ENCODE measurements around the gene PRMT9.
A peak's percentile ranks its signal among the peaks of the same experiment; 100 is the strongest.

PRMT9 gene

DNA sequence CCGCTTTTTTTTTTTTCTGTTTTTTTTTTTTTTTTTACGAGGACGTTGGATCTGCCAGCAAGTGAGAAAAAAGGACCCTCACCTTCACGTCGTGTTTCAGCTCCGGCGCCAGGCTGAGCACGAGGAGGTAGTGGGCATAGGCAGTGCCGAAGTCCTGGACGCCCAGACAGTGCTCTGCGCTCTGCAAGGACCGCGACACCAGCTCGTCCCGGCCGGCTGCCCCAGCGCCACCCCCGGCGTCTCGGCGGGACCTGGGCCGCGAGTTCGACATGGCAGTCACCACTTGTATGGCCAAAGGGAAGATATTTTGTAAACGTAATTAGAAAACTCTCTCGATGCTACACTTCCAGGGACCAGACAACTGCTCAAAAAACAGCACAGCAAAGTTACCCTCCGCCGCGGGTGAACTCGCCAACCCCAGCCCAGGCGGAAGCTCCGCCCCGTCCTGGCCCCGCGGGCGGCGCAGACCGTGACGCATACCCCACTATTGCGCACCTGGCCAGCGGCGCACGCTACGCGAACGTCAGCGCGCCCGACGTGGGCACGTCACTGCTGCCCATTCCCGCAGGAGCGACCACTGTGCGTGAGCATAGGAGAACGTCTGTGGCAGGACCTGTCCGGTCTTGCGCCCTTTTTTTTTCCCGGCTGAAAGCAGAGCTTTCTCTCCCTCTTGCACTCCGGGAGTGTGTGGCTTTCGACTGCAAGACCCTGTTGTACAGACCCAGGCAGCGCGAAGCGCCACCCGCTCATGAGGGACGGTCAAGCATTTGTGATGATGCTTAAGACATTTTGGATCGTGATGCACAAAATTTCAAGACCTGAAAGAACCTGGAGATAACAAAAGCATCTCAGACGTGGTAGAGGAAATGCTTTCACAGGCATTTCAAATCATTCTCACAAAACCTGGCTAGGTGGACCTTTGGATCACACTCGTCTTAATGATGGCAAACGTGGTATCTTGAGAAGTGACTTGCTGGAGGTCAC is at the start of gene PRMT9:
Gene PRMT9 (minus strand): TSS at position 447 of the 984 bp plus-strand sequence. CDS start 176 bp downstream, at position 271.
- peak; percentile 89 for DNase-seq

- no peak for DNase-seq
These were observed 48.7 kb upstream of the PRMT9 start for GRCh38 chr4:147732518-147733235.

GRCh38 chr4:147731580-147732517 is 47.9 kb upstream of the PRMT9 start, which contains the start of gene ARHGAP10:
TSS of gene ARHGAP10 (plus strand) at chr4:147732088. CDS start at chr4:147732302, 214 bp downstream.
- DNase-seq, result peak; percentile 66

- DNase-seq, result no peak
These were observed 46.4 kb upstream of the PRMT9 start for GRCh38 chr4:147730333-147730732.

DNA sequence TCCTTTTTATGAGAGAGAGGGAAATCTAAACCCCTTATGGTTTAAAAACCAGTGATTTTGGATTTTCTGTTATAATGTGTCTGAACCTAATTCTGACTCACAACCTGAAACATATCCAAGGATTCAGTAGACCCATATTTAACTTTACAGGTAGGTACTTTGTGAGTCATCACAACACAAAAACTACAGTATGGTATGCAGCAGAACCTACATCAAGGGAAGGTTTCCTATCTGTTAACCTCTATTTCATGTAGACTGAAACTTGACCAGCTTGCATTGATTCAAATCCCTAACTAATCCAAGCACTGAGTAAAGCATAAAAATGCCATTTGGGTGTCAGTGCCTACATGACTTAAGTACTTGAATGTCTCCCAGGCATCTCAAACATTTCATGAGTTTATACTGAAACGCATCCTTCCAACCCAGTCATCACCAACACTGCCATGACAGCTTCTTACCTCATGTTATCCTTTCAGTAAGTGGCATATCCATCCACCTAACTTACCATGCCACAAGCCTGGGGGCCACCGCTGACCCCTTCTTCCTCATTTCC is 43.6 kb upstream of the PRMT9 start:
- no peak for DNase-seq

DNA sequence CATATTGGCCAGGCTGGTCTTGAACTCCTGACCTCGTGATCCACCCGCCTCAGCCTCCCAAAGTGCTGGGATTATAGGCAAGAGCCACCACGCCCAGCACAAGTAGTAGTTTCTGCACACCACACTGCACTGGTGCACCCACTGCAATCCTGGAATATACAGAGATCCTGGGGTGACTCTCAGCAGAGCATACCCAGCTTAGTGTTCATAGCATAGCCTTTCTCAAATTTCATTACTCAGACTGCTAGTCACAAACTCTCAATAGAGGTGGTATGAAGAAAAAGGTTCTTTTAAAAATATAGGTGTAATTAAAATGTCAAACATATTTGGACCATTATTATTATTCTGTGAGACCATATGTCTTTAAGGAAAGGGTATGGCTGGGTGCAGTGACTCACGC is 41.7 kb upstream of the PRMT9 start:
- no peak for DNase-seq

DNA sequence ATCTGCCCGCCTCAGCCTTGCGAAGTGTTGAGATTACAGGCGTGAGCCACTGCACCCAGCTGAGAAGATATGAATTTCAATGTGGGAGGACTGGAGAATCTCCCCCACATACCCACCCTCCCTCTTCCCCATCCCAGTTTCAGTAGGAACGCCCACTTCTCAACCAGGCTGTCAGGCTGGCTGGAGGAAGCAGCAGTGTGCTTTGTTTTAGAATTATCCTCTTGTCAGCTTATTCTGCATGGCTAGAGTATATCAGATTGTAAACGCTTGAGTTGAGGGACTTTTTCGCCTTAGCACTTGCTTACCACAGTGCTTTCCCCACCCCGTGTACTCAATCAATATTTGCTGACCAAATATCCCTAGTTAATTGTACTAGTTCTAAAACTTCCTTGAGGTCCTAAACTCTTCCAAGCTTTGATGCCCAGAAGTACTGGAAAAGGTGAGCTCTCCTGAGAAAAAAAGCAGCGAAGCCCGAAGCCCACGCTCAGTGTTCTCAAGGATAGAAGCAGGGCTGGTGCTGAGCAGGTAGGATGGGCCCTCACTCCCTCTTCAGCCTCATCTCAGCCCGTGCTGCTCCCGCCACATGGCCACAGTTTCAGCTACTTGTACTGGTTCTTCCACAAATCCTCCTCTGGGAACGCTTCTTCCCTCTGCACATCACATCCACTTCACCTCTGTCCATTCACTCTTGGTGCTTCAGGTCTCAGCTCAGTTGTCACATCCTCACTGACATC is 40.7 kb upstream of the PRMT9 start:
- no peak for DNase-seq

DNA sequence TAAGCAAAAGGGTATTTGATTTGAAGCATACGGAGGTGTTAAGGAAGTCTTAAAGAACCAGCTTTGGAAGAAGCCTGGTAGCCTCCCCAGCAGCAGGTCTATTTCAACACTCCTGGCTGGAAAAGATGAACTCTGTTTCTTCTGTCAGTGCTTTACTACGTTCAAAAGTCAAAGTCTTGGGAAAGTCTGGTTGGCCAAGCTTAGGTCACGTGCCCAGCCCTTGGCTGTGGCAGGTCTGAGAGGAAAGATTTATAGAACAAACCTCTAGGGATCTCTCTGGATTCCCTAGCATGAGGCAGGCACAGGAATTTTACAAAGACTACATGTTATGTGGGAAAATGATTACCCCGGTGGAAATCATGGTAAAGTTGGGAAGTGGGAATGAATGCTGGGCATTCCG is 39.4 kb upstream of the PRMT9 start:
- DNase-seq, result no peak

DNA sequence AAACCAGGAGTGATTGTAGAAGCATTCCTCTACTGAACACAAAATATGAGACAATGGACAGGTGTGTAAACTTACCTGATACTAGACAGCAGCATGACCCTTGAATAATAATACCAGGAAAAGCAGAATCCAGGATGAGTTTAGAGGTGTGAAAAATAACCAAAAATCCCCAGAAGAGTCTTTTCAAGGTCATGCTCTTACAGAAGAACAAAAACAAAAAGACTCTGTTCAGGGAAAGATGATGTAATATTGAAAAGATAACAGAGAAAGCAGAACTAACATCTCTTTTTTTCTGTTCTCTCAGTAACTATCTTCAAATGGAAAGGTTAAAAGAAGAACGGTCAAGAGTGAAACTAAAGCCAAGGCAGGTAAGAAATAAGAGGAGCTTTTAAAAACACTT is 33.9 kb upstream of the PRMT9 start:
- no peak for DNase-seq

- no peak for DNase-seq
These were observed 30.8 kb upstream of the PRMT9 start for GRCh38 chr4:147714575-147715401.

GRCh38 chr4:147709999-147710398 is 26.0 kb upstream of the PRMT9 start:
- DNase-seq, result no peak

GRCh38 chr4:147707892-147708672 is 24.1 kb upstream of the PRMT9 start:
- peak; percentile 37 for DNase-seq

DNA sequence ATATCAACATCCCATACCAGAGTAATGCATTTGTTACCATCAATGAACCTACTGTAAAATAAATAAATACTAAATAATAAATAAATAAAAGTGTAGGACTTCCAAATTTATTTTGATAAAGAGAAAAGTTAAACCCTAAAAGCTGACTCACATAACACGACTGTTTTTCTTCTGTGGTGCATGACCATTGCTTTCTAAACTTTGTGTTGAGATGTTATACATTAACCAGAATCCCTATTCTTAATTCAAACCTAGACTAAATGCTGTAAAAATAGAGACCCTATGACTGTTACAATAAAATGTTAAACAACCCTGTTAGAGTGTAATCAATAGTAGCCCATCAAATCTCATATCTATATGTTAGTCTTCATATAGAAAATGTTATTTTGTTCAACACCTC is 20.9 kb upstream of the PRMT9 start:
- no peak for DNase-seq

- no peak for DNase-seq
These were observed 12.9 kb upstream of the PRMT9 start for GRCh38 chr4:147696866-147697265.

DNA sequence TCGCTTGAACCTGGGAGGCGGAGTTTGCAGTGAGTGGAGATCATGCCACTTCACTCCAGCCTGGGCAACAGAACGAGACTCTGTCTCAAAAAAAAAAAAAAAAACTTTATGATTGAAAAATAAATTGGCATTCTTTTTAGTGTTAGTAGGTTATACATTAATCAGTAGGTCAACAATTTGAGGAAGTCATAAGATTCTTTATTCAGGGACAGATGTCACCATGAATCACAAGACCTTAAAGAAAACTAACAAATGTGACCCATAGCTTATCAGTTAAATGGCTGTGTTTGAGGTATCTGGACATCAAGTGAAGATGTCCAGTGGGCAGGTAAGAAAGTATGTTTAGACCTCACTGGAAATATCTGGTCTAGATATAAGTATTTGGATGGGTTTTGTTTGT is 9.3 kb upstream of the PRMT9 start:
- DNase-seq, result no peak

DNA sequence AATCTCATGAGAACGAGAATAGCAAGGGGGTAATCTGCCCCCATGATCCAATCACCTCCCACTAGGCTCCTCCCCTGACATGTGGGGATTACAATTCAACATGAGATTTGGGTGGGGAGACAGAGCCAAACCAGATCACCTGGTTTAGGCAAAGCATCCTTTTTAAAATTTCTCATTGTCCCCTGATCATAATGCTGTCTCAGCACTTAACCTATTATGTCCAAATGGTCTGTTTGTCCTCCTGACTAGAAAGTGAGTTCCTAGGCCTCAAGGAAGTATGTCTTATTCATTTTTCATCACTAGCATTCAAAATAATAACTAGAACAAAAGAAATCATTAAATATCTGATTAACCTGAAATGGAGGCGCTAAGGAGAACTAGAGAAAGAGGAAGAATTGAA is 7.9 kb upstream of the PRMT9 start:
- DNase-seq, result no peak

DNA sequence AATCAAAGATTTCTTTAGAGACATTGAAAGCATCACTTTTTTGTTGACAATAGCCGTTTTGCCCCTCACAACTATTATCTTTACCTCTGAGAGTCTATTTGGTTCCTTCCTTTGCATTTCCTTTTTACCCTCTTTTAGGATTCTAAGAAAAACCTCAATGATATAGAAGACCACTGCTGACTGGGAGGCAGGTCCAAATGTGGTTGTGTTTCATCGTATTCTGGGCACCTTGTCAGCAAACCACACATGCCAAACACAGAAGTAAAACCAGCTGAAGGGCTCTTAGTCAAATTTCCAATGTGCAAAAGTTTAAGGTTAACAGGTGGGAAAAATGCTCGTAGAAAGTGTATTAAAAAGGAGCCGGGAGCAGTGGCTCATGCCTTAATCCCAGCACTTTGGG is 5.1 kb upstream of the PRMT9 start:
- no peak for DNase-seq

GRCh38 chr4:147683188-147683591 is 773 bp downstream of the PRMT9 start:
- DNase-seq, result no peak

- DNase-seq, result no peak
These were observed 1.2 kb downstream of the PRMT9 start for GRCh38 chr4:147682755-147683154.

All from activated CD4-positive, CD25-positive, alpha-beta regulatory T cell treated with anti-CD3 and anti-CD28 coated beads, Interleukin-2, amount 50 U/mL, for 72 hours (primary cell).